Kidney epithelial cell (primary cell): Measurements from ENCODE around the gene MAP3K10. TPM values are rescaled to one million over a fixed set of nuclear protein-coding genes. Genes with fewer than 3 reads are reported as not detected.

Experiments used
- DNase-seq: peaks from one replicate; pipeline ENCODE4 v3.0.0-alpha.2; 2010; ENCODE audit warnings: low read depth
- H3K27me3 ChIP-seq: 2 replicates; pipeline ENCODE4 v1.6.0; 2011; ENCODE audit warnings: low read length; ENCODE audit not compliant: control insufficient read depth, insufficient read depth
- H3K36me3 ChIP-seq: 2 replicates; pipeline ENCODE4 v1.5.1; 2011; ENCODE audit warnings: low read length; ENCODE audit not compliant: control insufficient read depth, insufficient read depth
- H3K4me3 ChIP-seq: 2 replicates; pipeline ENCODE4 v1.5.1; 2011; ENCODE audit warnings: low read depth, mild to moderate bottlenecking, control low read depth, low read length
- total RNA-seq: library from RNA; depleted of rRNA; stranded (reverse); fragments of >200 nt; gene quantifications from 2 replicates; pipeline ENCODE4 v1.2.3, GENCODE V29; 2015
- TF ChIP-seq, protein P1 (sequence below): IDR thresholded peaks from 2 replicates; pipeline ENCODE4 v1.5.1; 2011; ENCODE audit warnings: mild to moderate bottlenecking, moderate library complexity, low read length, control low read depth, inconsistent platforms; ENCODE audit not compliant: insufficient read depth, poor library complexity, severe bottlenecking

The MAP3K10 gene
- total RNA-seq, 1 donor from 2014 or later, result 16.8 TPM

- no peak for DNase-seq
- Histone ChIP-seq H3K27me3 (no peaks in the 10 kb centered on the region), H3K4me3 (no peak overlapping the region), H3K36me3 (peaks cover 1% of the 10 kb centered on the region)
- TF ChIP-seq, protein P1, sequence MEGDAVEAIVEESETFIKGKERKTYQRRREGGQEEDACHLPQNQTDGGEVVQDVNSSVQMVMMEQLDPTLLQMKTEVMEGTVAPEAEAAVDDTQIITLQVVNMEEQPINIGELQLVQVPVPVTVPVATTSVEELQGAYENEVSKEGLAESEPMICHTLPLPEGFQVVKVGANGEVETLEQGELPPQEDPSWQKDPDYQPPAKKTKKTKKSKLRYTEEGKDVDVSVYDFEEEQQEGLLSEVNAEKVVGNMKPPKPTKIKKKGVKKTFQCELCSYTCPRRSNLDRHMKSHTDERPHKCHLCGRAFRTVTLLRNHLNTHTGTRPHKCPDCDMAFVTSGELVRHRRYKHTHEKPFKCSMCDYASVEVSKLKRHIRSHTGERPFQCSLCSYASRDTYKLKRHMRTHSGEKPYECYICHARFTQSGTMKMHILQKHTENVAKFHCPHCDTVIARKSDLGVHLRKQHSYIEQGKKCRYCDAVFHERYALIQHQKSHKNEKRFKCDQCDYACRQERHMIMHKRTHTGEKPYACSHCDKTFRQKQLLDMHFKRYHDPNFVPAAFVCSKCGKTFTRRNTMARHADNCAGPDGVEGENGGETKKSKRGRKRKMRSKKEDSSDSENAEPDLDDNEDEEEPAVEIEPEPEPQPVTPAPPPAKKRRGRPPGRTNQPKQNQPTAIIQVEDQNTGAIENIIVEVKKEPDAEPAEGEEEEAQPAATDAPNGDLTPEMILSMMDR, result no peak
Measured at GRCh38 chr19:40253611-40254092, 62.4 kb downstream of the MAP3K10 start.

DNA sequence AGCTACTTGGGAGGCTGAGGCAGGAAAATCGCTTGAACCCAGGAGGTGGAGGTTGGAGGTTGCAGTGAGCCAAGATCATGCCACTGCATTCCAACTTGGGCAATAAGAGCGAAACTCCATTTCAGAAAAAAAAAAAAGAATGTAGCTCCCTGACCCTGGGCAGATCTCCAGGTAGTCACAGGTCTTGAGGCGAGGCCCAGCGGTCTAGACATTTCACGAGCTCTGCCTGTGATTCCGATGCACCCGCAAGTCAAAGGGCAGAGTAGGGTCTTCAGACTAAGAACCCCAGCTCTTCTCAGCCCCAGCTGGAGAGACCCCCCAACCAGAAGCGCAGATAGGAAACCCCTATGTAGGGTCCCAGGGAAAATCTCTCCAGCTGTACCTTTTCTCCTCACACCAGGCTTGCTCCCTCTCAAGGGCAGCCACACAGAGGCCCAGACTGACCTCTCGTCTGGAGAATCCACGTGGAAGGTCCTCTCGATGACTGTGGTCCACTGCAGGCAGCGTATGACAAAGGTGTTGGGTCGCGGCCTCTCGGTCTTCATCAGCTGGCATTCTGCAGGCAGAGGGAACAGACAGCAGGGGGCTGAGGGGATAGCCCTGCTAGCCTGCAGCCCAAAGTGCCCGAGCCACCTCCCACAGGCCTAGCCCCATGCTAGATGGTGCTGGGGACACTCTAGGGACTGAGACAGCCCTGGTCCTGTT lies 63.6 kb downstream of the MAP3K10 start:
- TF ChIP-seq, protein P1, result no peak
- DNase-seq, result no peak

GRCh38 chr19:40255619-40256166 lies 64.5 kb downstream of the MAP3K10 start:
- H3K36me3 ChIP-seq, result peaks cover 1% of the 10 kb centered on the region
- no peak for DNase-seq
- no peak overlapping the region for H3K4me3 ChIP-seq
- TF ChIP-seq, protein P1, result no peak
- H3K27me3 ChIP-seq, result no peaks in the 10 kb centered on the region

More for the DNA sequence above, 63.6 kb downstream of the MAP3K10 start:
- no peak overlapping the region for H3K4me3 ChIP-seq
- H3K27me3 ChIP-seq, result no peaks in the 10 kb centered on the region
- peaks cover 1% of the 10 kb centered on the region for H3K36me3 ChIP-seq

GRCh38 chr19:40256512-40256911 lies 65.3 kb downstream of the MAP3K10 start:
- no peaks in the 10 kb centered on the region for H3K27me3 ChIP-seq
- no peak for DNase-seq
- TF ChIP-seq, protein P1, result no peak
- H3K4me3 ChIP-seq, result no peak overlapping the region
- H3K36me3 ChIP-seq, result peaks cover 1% of the 10 kb centered on the region

DNA sequence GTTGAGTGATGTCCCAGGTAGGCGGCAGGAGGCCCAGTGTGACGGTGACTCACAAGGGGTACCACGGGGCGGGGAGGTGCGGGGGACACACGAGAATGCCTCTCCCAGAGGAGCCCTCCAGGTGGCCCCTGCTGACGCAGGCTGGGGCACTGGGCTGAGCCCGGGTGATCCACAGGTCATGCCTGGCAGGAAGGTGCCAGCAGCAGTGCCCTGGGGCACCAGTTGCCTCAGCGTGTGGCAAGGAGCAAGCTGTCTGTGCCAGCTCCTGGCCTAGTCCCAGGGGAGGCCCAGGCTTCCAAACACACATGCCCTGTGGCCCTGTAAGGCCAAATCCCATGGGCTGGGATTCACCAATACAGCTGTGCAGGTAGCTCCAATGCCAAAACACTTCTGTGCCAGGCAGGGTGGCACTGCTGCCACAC lies 65.9 kb downstream of the MAP3K10 start:
- peaks cover 1% of the 10 kb centered on the region for H3K36me3 ChIP-seq
- TF ChIP-seq, protein P1, result no peak
- peak; percentile 47 for DNase-seq

GRCh38 chr19:40261631-40262030 lies 70.4 kb downstream of the MAP3K10 start:
- DNase-seq, result no peak
- H3K36me3 ChIP-seq, result no peaks in the 10 kb centered on the region
- TF ChIP-seq, protein P1, result no peak
- H3K4me3 ChIP-seq, result no peak overlapping the region
- no peaks in the 10 kb centered on the region for H3K27me3 ChIP-seq

More for the DNA sequence above, 65.9 kb downstream of the MAP3K10 start:
- Histone ChIP-seq H3K4me3 (no peak overlapping the region), H3K27me3 (no peaks in the 10 kb centered on the region)
